ENCODE measurements around the gene ADCY2. TPM values are rescaled to one million over a fixed set of nuclear protein-coding genes. Genes with fewer than 3 reads are reported as not detected.

The ADCY2 gene
- total RNA-seq, 1 experiment from 2014 or later, result not detected

DNA sequence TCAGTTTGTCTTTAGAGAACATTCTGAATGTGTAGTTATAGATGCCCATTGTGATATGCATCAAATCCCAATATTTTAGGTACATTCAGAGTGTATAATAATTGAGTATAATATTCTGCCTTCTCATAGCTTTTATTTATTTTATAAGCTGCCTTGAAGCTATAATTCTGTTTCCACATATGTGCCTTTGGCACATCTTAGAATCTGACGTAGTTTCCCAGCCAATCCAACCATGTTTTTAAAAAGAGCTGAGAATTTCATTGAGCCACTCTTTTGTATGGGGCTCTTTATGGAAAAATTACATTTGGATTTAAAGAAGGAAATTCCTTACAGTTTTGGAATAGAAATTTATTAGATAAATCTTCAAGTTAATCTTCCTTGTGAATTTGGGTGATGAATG is 65.4 kb downstream of the ADCY2 start:
- no peaks in the 10 kb centered on the region for H3K36me3 Mint-ChIP-seq (ENCODE audit: insufficient read depth, unreplicated experiment)
- no TSS peak for BruUV-seq (replicated peaks)
- CTCF ChIA-PET, result no interaction called here
- no peaks in the 10 kb centered on the region for H3K27me3 Mint-ChIP-seq (ENCODE audit: unreplicated experiment)
- intact Hi-C loops (cut with micrococcal nuclease; ENCODE audit: unreplicated experiment), result no loop called here
- no peaks in the 10 kb centered on the region for H3K9me3 Mint-ChIP-seq (ENCODE audit: low read depth, unreplicated experiment)
- no peak overlapping the region for H3K27ac Mint-ChIP-seq (ENCODE audit: unreplicated experiment)
- no peak for DNase-seq
- no peaks in the 10 kb centered on the region for H3K4me1 Mint-ChIP-seq (ENCODE audit: low read depth, unreplicated experiment)
- no peak overlapping the region for H3K4me3 Mint-ChIP-seq (ENCODE audit: low read depth, unreplicated experiment)
- TF ChIP-seq, protein P1, sequence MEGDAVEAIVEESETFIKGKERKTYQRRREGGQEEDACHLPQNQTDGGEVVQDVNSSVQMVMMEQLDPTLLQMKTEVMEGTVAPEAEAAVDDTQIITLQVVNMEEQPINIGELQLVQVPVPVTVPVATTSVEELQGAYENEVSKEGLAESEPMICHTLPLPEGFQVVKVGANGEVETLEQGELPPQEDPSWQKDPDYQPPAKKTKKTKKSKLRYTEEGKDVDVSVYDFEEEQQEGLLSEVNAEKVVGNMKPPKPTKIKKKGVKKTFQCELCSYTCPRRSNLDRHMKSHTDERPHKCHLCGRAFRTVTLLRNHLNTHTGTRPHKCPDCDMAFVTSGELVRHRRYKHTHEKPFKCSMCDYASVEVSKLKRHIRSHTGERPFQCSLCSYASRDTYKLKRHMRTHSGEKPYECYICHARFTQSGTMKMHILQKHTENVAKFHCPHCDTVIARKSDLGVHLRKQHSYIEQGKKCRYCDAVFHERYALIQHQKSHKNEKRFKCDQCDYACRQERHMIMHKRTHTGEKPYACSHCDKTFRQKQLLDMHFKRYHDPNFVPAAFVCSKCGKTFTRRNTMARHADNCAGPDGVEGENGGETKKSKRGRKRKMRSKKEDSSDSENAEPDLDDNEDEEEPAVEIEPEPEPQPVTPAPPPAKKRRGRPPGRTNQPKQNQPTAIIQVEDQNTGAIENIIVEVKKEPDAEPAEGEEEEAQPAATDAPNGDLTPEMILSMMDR (IDR thresholded peaks at IDR 0.05; ENCODE audit: unreplicated experiment), result no peak

DNA sequence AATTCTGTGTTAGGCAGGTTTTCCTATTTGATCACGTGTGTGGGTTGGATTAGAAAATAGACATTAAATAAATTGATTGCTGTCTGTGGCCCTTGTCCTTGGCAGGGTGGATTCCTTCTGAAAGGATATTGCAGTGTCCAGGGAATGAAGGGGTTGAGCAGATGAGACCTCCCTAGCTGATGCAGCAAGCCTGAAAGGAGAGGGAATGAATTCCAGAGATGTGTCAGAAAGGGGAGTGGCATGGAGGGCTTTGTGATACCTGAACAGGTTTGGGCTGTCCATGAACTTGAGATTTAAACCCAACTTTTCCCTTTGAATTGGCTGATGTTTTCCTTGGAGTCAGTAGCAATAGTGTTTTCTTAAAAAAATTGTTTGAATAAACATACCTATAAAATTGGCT is 66.8 kb downstream of the ADCY2 start:
- BruUV-seq (replicated peaks), result no TSS peak
- Mint-ChIP-seq H3K27ac (ENCODE audit: unreplicated experiment) (no peak overlapping the region), H3K4me3 (ENCODE audit: low read depth, unreplicated experiment) (no peak overlapping the region), H3K4me1 (ENCODE audit: low read depth, unreplicated experiment) (no peaks in the 10 kb centered on the region), H3K9me3 (ENCODE audit: low read depth, unreplicated experiment) (no peaks in the 10 kb centered on the region), H3K27me3 (ENCODE audit: unreplicated experiment) (no peaks in the 10 kb centered on the region), H3K36me3 (ENCODE audit: insufficient read depth, unreplicated experiment) (no peaks in the 10 kb centered on the region)
- CTCF ChIA-PET, result no interaction called here
- DNase-seq, result no peak
- TF ChIP-seq, protein P1 (IDR thresholded peaks at IDR 0.05; ENCODE audit: unreplicated experiment), result no peak
- intact Hi-C loops (cut with micrococcal nuclease; ENCODE audit: unreplicated experiment), result no loop called here

DNA sequence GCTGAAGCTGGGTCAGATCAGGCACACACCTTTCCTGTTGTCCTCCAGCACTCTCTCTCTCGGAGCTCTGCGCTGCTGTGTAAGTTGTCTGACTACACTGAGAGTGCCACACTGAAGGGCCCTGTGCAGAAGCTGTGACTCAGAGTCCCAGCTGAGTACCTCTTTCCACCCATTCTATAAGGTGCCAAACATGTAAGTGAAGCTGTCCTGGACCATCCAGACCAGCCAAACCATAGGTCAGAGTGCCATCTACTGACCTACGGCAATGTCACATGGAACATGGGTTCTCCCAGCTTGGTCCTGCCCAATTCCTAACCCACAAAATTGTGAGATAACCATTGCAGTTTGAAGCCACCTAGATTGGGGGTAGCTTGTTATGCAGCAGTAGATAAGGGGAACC is 68.2 kb downstream of the ADCY2 start:
- Mint-ChIP-seq H3K4me3 (ENCODE audit: low read depth, unreplicated experiment) (no peak overlapping the region), H3K36me3 (ENCODE audit: insufficient read depth, unreplicated experiment) (no peaks in the 10 kb centered on the region), H3K9me3 (ENCODE audit: low read depth, unreplicated experiment) (no peaks in the 10 kb centered on the region), H3K27ac (ENCODE audit: unreplicated experiment) (no peak overlapping the region), H3K27me3 (ENCODE audit: unreplicated experiment) (no peaks in the 10 kb centered on the region), H3K4me1 (ENCODE audit: low read depth, unreplicated experiment) (no peaks in the 10 kb centered on the region)
- BruUV-seq (replicated peaks), result no TSS peak
- TF ChIP-seq, protein P1 (IDR thresholded peaks at IDR 0.05; ENCODE audit: unreplicated experiment), result no peak
- intact Hi-C loops (cut with micrococcal nuclease; ENCODE audit: unreplicated experiment), result no loop called here
- no peak for DNase-seq
- CTCF ChIA-PET, result no interaction called here

DNA sequence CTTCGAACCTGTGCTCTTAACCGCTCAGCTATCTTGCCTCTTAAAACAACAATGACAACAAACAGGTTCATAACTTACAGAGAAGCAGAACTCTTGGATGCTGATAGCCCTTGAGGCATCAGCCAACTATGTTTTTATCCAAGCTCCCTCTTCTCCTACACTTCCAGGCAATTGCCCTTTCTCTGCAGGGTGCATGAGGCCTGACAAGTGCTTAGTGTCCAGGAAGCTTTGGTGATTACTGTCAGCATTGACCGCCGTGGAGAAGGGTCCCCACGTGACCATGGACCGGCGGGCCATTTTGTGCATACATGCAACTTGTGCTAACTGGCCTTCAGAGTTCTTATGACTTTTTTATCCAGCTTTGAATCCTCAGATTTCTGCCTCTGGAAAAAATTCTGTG is 71.2 kb downstream of the ADCY2 start:
- no TSS peak for BruUV-seq (replicated peaks)
- Mint-ChIP-seq H3K9me3 (ENCODE audit: low read depth, unreplicated experiment) (peaks cover 5% of the 10 kb centered on the region), H3K36me3 (ENCODE audit: insufficient read depth, unreplicated experiment) (no peaks in the 10 kb centered on the region), H3K27ac (ENCODE audit: unreplicated experiment) (no peak overlapping the region), H3K27me3 (ENCODE audit: unreplicated experiment) (no peaks in the 10 kb centered on the region), H3K4me1 (ENCODE audit: low read depth, unreplicated experiment) (no peaks in the 10 kb centered on the region), H3K4me3 (ENCODE audit: low read depth, unreplicated experiment) (no peak overlapping the region)
- CTCF ChIA-PET, result no interaction called here
- DNase-seq, result no peak
- intact Hi-C loops (cut with micrococcal nuclease; ENCODE audit: unreplicated experiment), result no loop called here
- TF ChIP-seq, protein P1 (IDR thresholded peaks at IDR 0.05; ENCODE audit: unreplicated experiment), result no peak

DNA sequence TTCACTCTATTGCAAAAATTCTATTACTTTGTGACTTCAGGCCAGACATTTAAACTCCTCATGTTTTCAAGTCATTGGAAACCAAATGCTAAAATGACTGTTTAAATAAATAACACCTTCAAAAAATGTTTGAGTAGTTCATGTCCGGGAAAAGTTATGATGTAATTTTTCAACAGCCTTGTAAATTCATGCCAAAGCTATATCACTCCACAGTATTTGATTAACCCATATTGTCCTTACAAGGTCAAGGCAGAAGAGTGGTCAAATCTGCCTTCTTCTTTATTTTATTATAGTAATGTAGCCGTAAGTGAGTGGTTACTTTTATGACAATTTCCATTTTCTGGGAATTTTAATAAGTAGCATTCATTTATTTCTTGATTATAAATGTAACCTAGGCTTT is 72.8 kb downstream of the ADCY2 start:
- no peaks in the 10 kb centered on the region for H3K36me3 Mint-ChIP-seq (ENCODE audit: insufficient read depth, unreplicated experiment)
- no peak overlapping the region for H3K27ac Mint-ChIP-seq (ENCODE audit: unreplicated experiment)
- BruUV-seq (replicated peaks), result no TSS peak
- no peak overlapping the region for H3K4me3 Mint-ChIP-seq (ENCODE audit: low read depth, unreplicated experiment)
- intact Hi-C loops (cut with micrococcal nuclease; ENCODE audit: unreplicated experiment), result no loop called here
- no peaks in the 10 kb centered on the region for H3K27me3 Mint-ChIP-seq (ENCODE audit: unreplicated experiment)
- peaks cover 5% of the 10 kb centered on the region for H3K9me3 Mint-ChIP-seq (ENCODE audit: low read depth, unreplicated experiment)
- DNase-seq, result no peak
- TF ChIP-seq, protein P1 (IDR thresholded peaks at IDR 0.05; ENCODE audit: unreplicated experiment), result no peak
- CTCF ChIA-PET, result no interaction called here
- H3K4me1 Mint-ChIP-seq (ENCODE audit: low read depth, unreplicated experiment), result no peaks in the 10 kb centered on the region
